GM23338 (cell line): ENCODE results near the gene COBL. TPM values are rescaled to one million over a fixed set of nuclear protein-coding genes. Genes with fewer than 3 reads are reported as not detected.

ENCODE experiments used
- ATAC-seq: fragments of 200-7000 bp; cut with Tn5 transposase; 3 replicates; pipeline ENCODE4 v1.9.1; 2020
- DNase-seq: peaks from one replicate; pipeline ENCODE4 v3.0.0-alpha.2; 2015; ENCODE audit warnings: low spot score
- H2AFZ ChIP-seq: fragments of 200-600 bp; sonication (generic); 2 replicates; pipeline ENCODE4 v1.8.0; 2016; ENCODE audit warnings: antibody characterized with exemption, mild to moderate bottlenecking, moderate library complexity
- H3F3A ChIP-seq: fragments of 200-600 bp; sonication (generic); replicated peaks from 2 replicates; pipeline ENCODE4 v1.8.0; 2017; ENCODE audit warnings: antibody characterized with exemption, mixed run types, low read depth
- H3K27ac ChIP-seq: fragments of 200-600 bp; sonication (generic); 2 replicates; pipeline ENCODE4 v1.6.1; 2016; ENCODE audit warnings: low read depth
- H3K27me3 ChIP-seq: fragments of 200-600 bp; sonication (generic); 2 replicates; pipeline ENCODE4 v1.8.0; 2016; ENCODE audit warnings: mild to moderate bottlenecking, mixed run types, moderate library complexity; ENCODE audit not compliant: insufficient read depth
- H3K36me3 ChIP-seq: fragments of 200-600 bp; sonication (generic); 2 replicates; pipeline ENCODE4 v1.8.0; 2016; ENCODE audit warnings: mild to moderate bottlenecking; ENCODE audit not compliant: insufficient read depth
- H3K4me1 ChIP-seq: fragments of 200-600 bp; sonication (generic); 2 replicates; pipeline ENCODE4 v1.8.0; 2016; ENCODE audit warnings: mild to moderate bottlenecking, moderate library complexity; ENCODE audit not compliant: insufficient read depth
- H3K4me2 ChIP-seq: fragments of 200-600 bp; sonication (generic); 2 replicates; pipeline ENCODE4 v1.7.1; 2017; ENCODE audit warnings: mixed run types
- H3K4me3 ChIP-seq: fragments of 200-600 bp; sonication (generic); 2 replicates; pipeline ENCODE4 v1.6.1; 2016; ENCODE audit warnings: mixed run types
- H3K79me2 ChIP-seq: fragments of 200-600 bp; sonication (generic); replicated peaks from 2 replicates; pipeline ENCODE4 v1.8.0; 2017; ENCODE audit warnings: mild to moderate bottlenecking; ENCODE audit not compliant: insufficient read depth
- H3K9me2 ChIP-seq: fragments of 200-600 bp; sonication (generic); 2 replicates; pipeline ENCODE4 v1.8.0; 2017; ENCODE audit not compliant: insufficient read depth
- H4K20me1 ChIP-seq: fragments of 200-600 bp; sonication (generic); replicated peaks from 2 replicates; pipeline ENCODE4 v1.8.0; 2017; ENCODE audit warnings: mild to moderate bottlenecking; ENCODE audit not compliant: insufficient read depth
- H3K27ac Mint-ChIP-seq: 2 replicates; pipeline ENCODE4 v1.8.0; 2020; ENCODE audit warnings: inconsistent platforms, mild to moderate bottlenecking, moderate library complexity, mixed read lengths
- H3K27me3 Mint-ChIP-seq: 3 replicates; pipeline ENCODE4 v1.8.0; 2022; ENCODE audit warnings: low read depth, mild to moderate bottlenecking, moderate library complexity, mixed read lengths, inconsistent platforms; ENCODE audit not compliant: insufficient read depth, poor library complexity
- H3K36me3 Mint-ChIP-seq: 3 replicates; pipeline ENCODE4 v1.8.0; 2021; ENCODE audit warnings: low read depth, mild to moderate bottlenecking, inconsistent platforms, moderate library complexity, mixed read lengths
- H3K4me1 Mint-ChIP-seq: 3 replicates; pipeline ENCODE4 v1.8.0; 2020; ENCODE audit warnings: mild to moderate bottlenecking, inconsistent platforms, mixed read lengths
- H3K4me3 Mint-ChIP-seq: 3 replicates; pipeline ENCODE4 v1.8.0; 2021; ENCODE audit warnings: moderate library complexity, mild to moderate bottlenecking, inconsistent platforms, mixed read lengths
- H3K9me3 Mint-ChIP-seq: 3 replicates; pipeline ENCODE4 v1.8.0; 2020; ENCODE audit warnings: moderate library complexity, mild to moderate bottlenecking, inconsistent platforms, mixed read lengths
- CREB1 ChIP-seq: fragments of 250-450 bp; sonication (Bioruptor Pico); IDR thresholded peaks from 2 replicates; pipeline ENCODE4 v1.5.0; 2020; ENCODE audit warnings: low read depth, mild to moderate bottlenecking, moderate library complexity
- CTCF ChIP-seq, 2 experiments: fragments of 200-600 bp in 1 of 2; sonication (generic) in 1 of 2; conservative IDR thresholded peaks; 2 replicates each; pipeline versions ENCODE4 v1.5.1 to v1.6.1; 2016 to 2017; ENCODE audit warnings: antibody characterized with exemption in 2 of 2, low read depth in 2 of 2, mild to moderate bottlenecking in 2 of 2, moderate library complexity in 1 of 2
- EZH2 ChIP-seq: fragments of 200-600 bp; sonication (generic); IDR thresholded peaks from one replicate; pipeline ENCODE4 v1.8.0; 2017; ENCODE audit warnings: antibody characterized with exemption, mild to moderate bottlenecking, low read depth; ENCODE audit not compliant: unreplicated experiment
- POLR2AphosphoS5 ChIP-seq: IDR thresholded peaks from 2 replicates; pipeline ENCODE4 v1.6.1; 2016; ENCODE audit warnings: antibody characterized with exemption, low read depth
- ZNF331 ChIP-seq: fragments of 250-450 bp; sonication (Bioruptor Pico); IDR thresholded peaks from 2 replicates; pipeline ENCODE4 v1.5.0; 2020; ENCODE audit warnings: low read depth, mild to moderate bottlenecking, moderate library complexity
- ZNF462 ChIP-seq: fragments of 250-450 bp; sonication (Bioruptor Pico); IDR thresholded peaks from 2 replicates; pipeline ENCODE4 v1.5.0; 2020; ENCODE audit warnings: mild to moderate bottlenecking, moderate library complexity
- polyA plus RNA-seq: library from polyadenylated mRNA; unstranded; fragments of >200 nt; fragmentation: Nextera tagmentation; extraction: Ambion mirVana; gene quantifications from 2 replicates; pipeline ENCODE4 v1.2.1, GENCODE V29; 2016
- total RNA-seq: library from RNA; depleted of rRNA; stranded (reverse); fragments of >200 nt; shearing (Covaris generic); gene quantifications from 2 replicates; pipeline ENCODE4 v1.2.3, GENCODE V29; 2014

COBL gene
- total and polyA plus RNA-seq, 2 experiments from 2014 or later: 18.3 to 51.9 TPM

- TF ChIP-seq ZNF462 (CRISPR knock-in tag): no peak
- no peak for TF ChIP-seq POLR2AphosphoS5
- TF ChIP-seq ZNF331 (CRISPR knock-in tag): no peak
- no peak for TF ChIP-seq EZH2
These were observed 90.4 kb downstream of the COBL start (continued) for GRCh38 chr7:51226063-51226755.

- Mint-ChIP-seq H3K27me3 (peaks cover 3% of the 10 kb centered on the region), H3K9me3 (no peaks in the 10 kb centered on the region), H3K4me3 (no peak overlapping the region), H3K27ac (no peak overlapping the region), H3K36me3 (no peaks in the 10 kb centered on the region), H3K4me1 (peaks cover 40% of the 10 kb centered on the region)
- Histone ChIP-seq H3K9me2 (no peaks in the 10 kb centered on the region), H3K4me2 (no peak overlapping the region), H3K27ac (no peak overlapping the region), H2AFZ (no peak overlapping the region), H3K4me3 (no peak overlapping the region), H3K79me2 (peaks cover 76% of the 10 kb centered on the region), H3K36me3 (no peaks in the 10 kb centered on the region), H4K20me1 (peaks cover 26% of the 10 kb centered on the region), H3K4me1 (peaks cover 26% of the 10 kb centered on the region), H3F3A (peaks cover 18% of the 10 kb centered on the region), H3K27me3 (no peaks in the 10 kb centered on the region)
- DNase-seq (peak; percentile 76), ATAC-seq (peak; percentile 85)
- TF ChIP-seq CTCF (conservative IDR thresholded peaks at IDR 0.05; ENCODE audit: low read depth in 2 of 2) (peak; percentile 64 to 83), CREB1 (no peak)
These were observed 91.6 kb downstream of the COBL start for GRCh38 chr7:51224811-51225595.
